RWPE2 (cell line): ENCODE data around the gene SLC25A21.
"Not testable (repeated sequence)": the region's sequence is repeated elsewhere in the genome, so short reads cannot be mapped to it uniquely, and the experiment has no call there.

Experiments used
- ATAC-seq: fragments of 200-7000 bp; cut with Tn5 transposase; 3 replicates; pipeline ENCODE4 v1.9.1; 2021; ENCODE audit warnings: low read depth
- DNase-seq: peaks from one replicate; pipeline ENCODE4 v3.0.0-alpha.2; 2020; ENCODE audit warnings: low spot score
- H3K27ac ChIP-seq: fragments of 450-650 bp; 2 replicates; pipeline ENCODE4 v1.5.1; 2017; ENCODE audit warnings: mild to moderate bottlenecking; ENCODE audit not compliant: poor library complexity, severe bottlenecking
- H3K27me3 ChIP-seq: fragments of 250-450 bp; sonication (Bioruptor Pico); 2 replicates; pipeline ENCODE4 v1.5.1; 2021; ENCODE audit warnings: mild to moderate bottlenecking, moderate library complexity; ENCODE audit not compliant: insufficient read depth, poor library complexity, severe bottlenecking
- H3K36me3 ChIP-seq: fragments of 250-450 bp; sonication (Bioruptor Pico); 2 replicates; pipeline ENCODE4 v1.5.1; 2020; ENCODE audit warnings: low read depth, mild to moderate bottlenecking, moderate library complexity
- H3K4me1 ChIP-seq: fragments of 250-450 bp; sonication (Bioruptor Pico); 2 replicates; pipeline ENCODE4 v1.5.1; 2021; ENCODE audit warnings: mild to moderate bottlenecking, moderate library complexity; ENCODE audit not compliant: insufficient read depth, poor library complexity, severe bottlenecking
- H3K4me3 ChIP-seq: fragments of 250-450 bp; sonication (Bioruptor Pico); 2 replicates; pipeline ENCODE4 v1.5.1; 2021; ENCODE audit warnings: mild to moderate bottlenecking, moderate library complexity; ENCODE audit not compliant: severe bottlenecking
- H3K9me3 ChIP-seq: fragments of 250-450 bp; sonication (Bioruptor Pico); 2 replicates; pipeline ENCODE4 v1.5.1; 2021; ENCODE audit warnings: mild to moderate bottlenecking, moderate library complexity; ENCODE audit not compliant: severe bottlenecking
- CTCF ChIP-seq: fragments of 450-650 bp; IDR thresholded peaks from one replicate; pipeline ENCODE4 v1.5.1; 2017; ENCODE audit warnings: mild to moderate bottlenecking, moderate library complexity; ENCODE audit not compliant: poor library complexity, severe bottlenecking

SLC25A21 gene

GRCh38 chr14:37147310-37147880, 25.0 kb downstream of the SLC25A21 start:
- DNase-seq: no peak

GRCh38 chr14:37146438-37146837, 26.0 kb downstream of the SLC25A21 start:
- DNase-seq, H3K36me3 ChIP-seq, H3K4me1 ChIP-seq, H3K4me3 ChIP-seq, H3K27me3 ChIP-seq, H3K27ac ChIP-seq, H3K9me3 ChIP-seq, ATAC-seq: not testable (repeated sequence)

More at GRCh38 chr14:37147310-37147880, 25.0 kb downstream of the SLC25A21 start:
- Histone ChIP-seq H3K27me3 (no peaks in the 10 kb centered on the region), H3K4me3 (no peak overlapping the region), H3K4me1 (no peaks in the 10 kb centered on the region), H3K9me3 (no peaks in the 10 kb centered on the region), H3K36me3 (no peaks in the 10 kb centered on the region), H3K27ac (no peak overlapping the region)
- ATAC-seq: no peak
- no peak for TF ChIP-seq CTCF

- Histone ChIP-seq H3K9me3 (no peaks in the 10 kb centered on the region), H3K4me1 (no peaks in the 10 kb centered on the region), H3K36me3 (no peaks in the 10 kb centered on the region), H3K27ac (no peak overlapping the region), H3K4me3 (no peak overlapping the region), H3K27me3 (no peaks in the 10 kb centered on the region)
- TF ChIP-seq CTCF: no peak
- DNase-seq: no peak
- peak; percentile 70 for ATAC-seq
Measured at GRCh38 chr14:37145395-37145794, 27.0 kb downstream of the SLC25A21 start.

GRCh38 chr14:37144729-37145363, 27.6 kb downstream of the SLC25A21 start:
- Histone ChIP-seq H3K36me3 (no peaks in the 10 kb centered on the region), H3K4me3 (no peak overlapping the region), H3K27me3 (no peaks in the 10 kb centered on the region), H3K9me3 (no peaks in the 10 kb centered on the region), H3K27ac (no peak overlapping the region), H3K4me1 (no peaks in the 10 kb centered on the region)
- no peak for DNase-seq
- no peak for TF ChIP-seq CTCF
- ATAC-seq: no peak

GRCh38 chr14:37143475-37143874, 28.9 kb downstream of the SLC25A21 start:
- ATAC-seq: no peak
- Histone ChIP-seq H3K4me3 (no peak overlapping the region), H3K4me1 (no peaks in the 10 kb centered on the region), H3K27ac (no peak overlapping the region), H3K9me3 (no peaks in the 10 kb centered on the region), H3K36me3 (no peaks in the 10 kb centered on the region), H3K27me3 (peaks cover 3% of the 10 kb centered on the region)
- TF ChIP-seq CTCF: no peak
- DNase-seq: no peak
